Right lobe of liver (tissue), 6 donors: ENCODE data around the gene TMPRSS15. TPM values are rescaled to one million over a fixed set of nuclear protein-coding genes. Genes with fewer than 3 reads are reported as not detected.

ENCODE experiments used
- ATAC-seq, 4 donors: fragments of 200-7000 bp; cut with Tn5 transposase; one replicate each; pipeline ENCODE4 v1.9.1; 2020; ENCODE audit warnings: mild to moderate bottlenecking in 4 of 4, moderate library complexity in 4 of 4
- DNase-seq, 3 donors: peaks; one replicate each; pipeline ENCODE4 v3.0.0-alpha.2; 2020
- H3K27ac ChIP-seq, 3 donors: fragments of 200-600 bp; one replicate each; pipeline ENCODE4 v1.8.0; 2022
- H3K27me3 ChIP-seq, 2 donors: fragments of 200-600 bp; one replicate each; pipeline ENCODE4 v1.8.0; 2022
- H3K36me3 ChIP-seq, 4 donors: fragments of 200-600 bp; sonication (generic) in 1 of 4; one replicate each; pipeline versions ENCODE4 v1.5.1 to v1.8.0; 2017 to 2022; ENCODE audit warnings: control low read depth in 1 of 4
- H3K4me1 ChIP-seq, 4 donors: fragments of 200-600 bp; sonication (generic) in 1 of 4; one replicate each; pipeline versions ENCODE4 v1.5.1 to v1.8.0; 2017 to 2022; ENCODE audit warnings: control low read depth in 1 of 4
- H3K4me3 ChIP-seq, 3 donors: fragments of 200-600 bp; one replicate each; pipeline ENCODE4 v1.8.0; 2022
- H3K9me3 ChIP-seq, 4 donors: fragments of 200-600 bp; sonication (generic) in 1 of 4; one replicate each; pipeline versions ENCODE4 v1.5.1 to v1.8.0; 2017 to 2022; ENCODE audit warnings: control low read depth in 1 of 4
- POLR2A ChIP-seq: fragments of 450-650 bp; IDR thresholded peaks from one replicate; pipeline ENCODE4 v1.6.1; 2017; ENCODE audit warnings: antibody characterized with exemption, mild to moderate bottlenecking
- WGBS: methylation state at CpG from one replicate; pipeline ENCODE4 v1.1.6; 2018; ENCODE audit warnings: low coverage, low lambda C conversion rate; ENCODE audit not compliant: insufficient coverage; ENCODE audit errors: missing lambda C conversion rate; 5-methylcytosine and 5-hydroxymethylcytosine counted together
- intact Hi-C, 2 donors: fragments of 100-400 bp; cut with DNase I; formaldehyde crosslinking; loops; one replicate each; pipeline versions ENCODE4 v1.11.2 to v1.14.1; 2022
- total RNA-seq, 6 experiments: library from RNA; depleted of rRNA in 2 of 6; stranded (reverse); fragments of >200 nt in 2 of 6; fragmentation: NEBNext Ultra II Directional in 3 of 6; extraction: Animal tissue kit (Norgen Biotek cat#: 25700) in 3 of 6; gene quantifications; one replicate each; pipeline versions ENCODE4 v1.1.0 to v1.2.4, GENCODE V29; 2016 to 2023
- TF ChIP-seq, protein P1 (sequence below), 4 donors: fragments of 200-600 bp in 3 of 4; fragments of 450-650 bp in 1 of 4; IDR thresholded peaks; one replicate each; pipeline versions ENCODE4 v1.5.1 to v1.8.0; 2016 to 2022; ENCODE audit warnings: antibody characterized with exemption in 4 of 4, mild to moderate bottlenecking in 2 of 4
- donor health status: DM: no; HTN: yes; CAD: no.
- donor health status: DM: no; HTN: no; CAD: no.
- donor health status: DM: no; HTN: no; CAD: no.
- donor health status: DM: no; HTN: yes; CAD: no.
- donor health status: DM: no; HTN: yes; CAD: no.

TMPRSS15 gene
- total RNA-seq, 6 experiments from 2014 or later = not detected

DNA sequence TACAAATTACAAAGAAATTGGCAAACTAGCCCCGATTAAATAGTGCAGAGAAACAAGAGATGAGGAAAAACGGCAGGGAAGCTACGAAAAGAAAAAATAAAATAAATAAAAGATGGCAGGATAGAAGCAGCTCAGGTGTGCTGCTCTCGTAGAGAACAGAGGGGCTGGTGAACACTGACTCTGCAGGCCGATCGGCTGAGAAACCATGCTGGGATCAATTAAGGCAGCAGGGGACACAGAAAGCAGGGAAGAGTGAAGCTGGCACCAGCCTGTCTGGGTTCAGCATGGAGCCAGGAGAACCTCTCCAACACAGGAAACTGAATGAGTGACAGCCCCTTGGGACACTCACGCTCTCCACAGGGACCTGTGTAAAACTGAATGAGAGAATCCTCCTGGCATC is 39.5 kb upstream of the TMPRSS15 start:
- 29% methylated on average over 6 of the region's 7 CpGs for WGBS
- ATAC-seq (no peak), DNase-seq (no peak)
- Histone ChIP-seq H3K4me1 (no peaks in the 10 kb centered on the region), H3K9me3 (no peaks in the 10 kb centered on the region), H3K27me3 (no peaks in the 10 kb centered on the region), H3K27ac (no peak overlapping the region), H3K36me3 (no peaks in the 10 kb centered on the region), H3K4me3 (no peak overlapping the region)
- intact Hi-C loops = no loop called here
- no peak for TF ChIP-seq POLR2A
- TF ChIP-seq, protein P1, sequence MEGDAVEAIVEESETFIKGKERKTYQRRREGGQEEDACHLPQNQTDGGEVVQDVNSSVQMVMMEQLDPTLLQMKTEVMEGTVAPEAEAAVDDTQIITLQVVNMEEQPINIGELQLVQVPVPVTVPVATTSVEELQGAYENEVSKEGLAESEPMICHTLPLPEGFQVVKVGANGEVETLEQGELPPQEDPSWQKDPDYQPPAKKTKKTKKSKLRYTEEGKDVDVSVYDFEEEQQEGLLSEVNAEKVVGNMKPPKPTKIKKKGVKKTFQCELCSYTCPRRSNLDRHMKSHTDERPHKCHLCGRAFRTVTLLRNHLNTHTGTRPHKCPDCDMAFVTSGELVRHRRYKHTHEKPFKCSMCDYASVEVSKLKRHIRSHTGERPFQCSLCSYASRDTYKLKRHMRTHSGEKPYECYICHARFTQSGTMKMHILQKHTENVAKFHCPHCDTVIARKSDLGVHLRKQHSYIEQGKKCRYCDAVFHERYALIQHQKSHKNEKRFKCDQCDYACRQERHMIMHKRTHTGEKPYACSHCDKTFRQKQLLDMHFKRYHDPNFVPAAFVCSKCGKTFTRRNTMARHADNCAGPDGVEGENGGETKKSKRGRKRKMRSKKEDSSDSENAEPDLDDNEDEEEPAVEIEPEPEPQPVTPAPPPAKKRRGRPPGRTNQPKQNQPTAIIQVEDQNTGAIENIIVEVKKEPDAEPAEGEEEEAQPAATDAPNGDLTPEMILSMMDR (IDR thresholded peaks at IDR 0.05) = no peak

DNA sequence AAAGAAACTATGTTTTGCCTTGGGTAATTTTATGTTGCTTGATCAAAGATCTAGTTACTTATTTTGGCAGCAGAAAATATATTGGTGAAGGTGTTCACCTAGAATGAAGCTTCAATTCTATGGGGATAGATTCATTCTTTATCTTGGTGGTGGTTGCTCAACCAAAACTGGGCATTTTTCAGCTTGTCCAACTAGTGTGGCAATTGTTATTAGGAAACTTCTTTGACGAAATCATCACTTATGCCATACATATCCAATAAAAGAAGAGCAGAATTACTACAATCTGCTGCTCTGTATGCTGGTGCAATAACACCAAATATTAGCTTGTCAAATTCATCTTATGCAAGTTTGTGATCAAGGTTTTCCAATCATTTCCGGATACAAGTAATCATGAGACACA is 26.8 kb upstream of the TMPRSS15 start:
- Histone ChIP-seq H3K4me1 (no peaks in the 10 kb centered on the region), H3K27ac (no peak overlapping the region), H3K36me3 (no peaks in the 10 kb centered on the region), H3K9me3 (no peaks in the 10 kb centered on the region), H3K27me3 (no peaks in the 10 kb centered on the region), H3K4me3 (no peak overlapping the region)
- DNase-seq = no peak
- ATAC-seq = no peak
- whole genome bisulfite sequencing = 22% methylated on average over 2 of the region's 2 CpGs
- intact Hi-C loops = no loop called here
- TF ChIP-seq, protein P1 (IDR thresholded peaks at IDR 0.05) = no peak
- TF ChIP-seq POLR2A = no peak

DNA sequence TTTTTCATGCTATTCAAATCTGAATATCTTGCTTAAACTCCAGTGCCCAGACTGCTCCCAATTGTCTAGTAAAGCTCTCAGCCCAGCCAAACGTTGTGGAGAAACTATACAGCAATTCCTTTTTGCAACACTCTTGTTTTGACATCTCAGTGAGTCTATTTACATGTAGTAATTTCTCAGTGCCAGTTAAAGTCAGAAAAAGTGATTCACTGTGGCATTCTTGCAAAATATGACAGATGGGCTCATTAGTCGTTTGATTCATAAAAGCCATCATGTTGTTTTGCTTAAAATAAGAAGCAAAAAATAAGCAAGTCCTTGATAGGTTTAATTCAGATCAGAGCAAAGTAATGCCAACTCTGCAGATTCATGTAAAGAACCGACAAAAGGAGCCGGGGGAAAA is 20.7 kb upstream of the TMPRSS15 start:
- H3K4me3 ChIP-seq = no peak overlapping the region
- DNase-seq (no peak), ATAC-seq (no peak)
- WGBS = 44% methylated on average over 4 of the region's 4 CpGs
- no peak overlapping the region for H3K27ac ChIP-seq
- intact Hi-C loops = no loop called here
- no peaks in the 10 kb centered on the region for H3K4me1 ChIP-seq
- H3K9me3 ChIP-seq = no peaks in the 10 kb centered on the region
- H3K27me3 ChIP-seq = no peaks in the 10 kb centered on the region
- TF ChIP-seq, protein P1 (IDR thresholded peaks at IDR 0.05) = no peak
- no peak for TF ChIP-seq POLR2A
- H3K36me3 ChIP-seq = no peaks in the 10 kb centered on the region

DNA sequence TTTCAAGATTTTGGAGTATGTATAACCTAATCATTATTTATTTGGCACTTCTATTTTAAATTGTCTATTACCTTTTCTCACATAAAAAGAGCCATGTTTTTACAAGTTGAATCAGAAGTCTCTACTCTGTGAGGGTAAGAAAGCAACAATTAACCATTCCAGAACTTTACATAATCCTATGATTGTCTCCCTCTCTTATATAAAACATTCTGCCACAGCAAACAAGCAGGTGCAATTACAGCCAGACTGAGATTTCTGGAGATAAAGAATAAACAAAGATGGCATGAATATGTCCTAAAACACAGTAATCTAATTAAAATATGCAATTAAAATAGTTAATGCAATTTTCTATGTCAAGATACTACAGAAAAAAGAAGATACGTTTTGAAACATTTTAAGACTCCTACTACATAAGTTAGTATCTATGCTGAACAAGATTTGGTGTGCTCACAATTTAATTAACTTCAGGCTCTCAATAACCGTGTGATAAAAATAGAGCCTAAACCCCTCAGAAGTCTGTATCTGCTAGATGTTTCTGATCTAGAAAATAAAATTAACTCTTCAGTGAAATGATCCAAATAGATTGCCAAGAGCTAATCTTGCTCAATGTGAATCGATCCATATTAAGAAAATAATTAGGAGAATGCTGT is 13.7 kb upstream of the TMPRSS15 start:
- Histone ChIP-seq H3K4me1 (no peaks in the 10 kb centered on the region), H3K27ac (no peak overlapping the region), H3K4me3 (no peak overlapping the region), H3K9me3 (no peaks in the 10 kb centered on the region), H3K36me3 (no peaks in the 10 kb centered on the region), H3K27me3 (no peaks in the 10 kb centered on the region)
- ATAC-seq (no peak), DNase-seq (no peak)
- TF ChIP-seq, protein P1 (IDR thresholded peaks at IDR 0.05) = no peak
- no peak for TF ChIP-seq POLR2A
- 20% methylated on average over 3 of the region's 3 CpGs for WGBS
- intact Hi-C loops = no loop called here

DNA sequence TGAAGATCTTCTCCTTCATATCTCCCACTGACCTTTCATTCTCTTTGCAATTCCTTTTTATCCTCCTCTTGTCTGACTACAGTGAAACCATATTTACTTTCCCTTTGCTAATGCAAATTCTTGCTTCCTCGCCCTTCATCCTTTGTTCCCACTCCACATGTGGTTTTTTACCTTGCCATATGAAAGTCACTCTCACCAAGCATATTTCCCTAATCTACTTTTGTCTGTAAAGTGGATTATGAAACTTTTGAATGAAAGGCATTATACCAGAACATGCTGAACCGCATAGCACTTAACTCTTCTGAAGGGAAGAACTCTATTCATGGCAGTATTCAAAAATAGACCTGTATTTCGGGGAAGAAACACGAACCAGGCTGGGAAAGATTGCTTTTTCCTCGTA is 8.0 kb upstream of the TMPRSS15 start:
- no peaks in the 10 kb centered on the region for H3K4me1 ChIP-seq
- DNase-seq (no peak), ATAC-seq (no peak)
- H3K9me3 ChIP-seq = no peaks in the 10 kb centered on the region
- WGBS = 16% methylated on average over 5 of the region's 5 CpGs
- H3K27ac ChIP-seq = no peak overlapping the region
- intact Hi-C loops = no loop called here
- H3K27me3 ChIP-seq = no peaks in the 10 kb centered on the region
- TF ChIP-seq, protein P1 (IDR thresholded peaks at IDR 0.05) = no peak
- TF ChIP-seq POLR2A = no peak
- no peaks in the 10 kb centered on the region for H3K36me3 ChIP-seq
- H3K4me3 ChIP-seq = no peak overlapping the region
